Caki2 (cell line): ENCODE measurements around the gene MPP2. TPM values are rescaled to one million over a fixed set of nuclear protein-coding genes. Genes with fewer than 3 reads are reported as not detected.
"Not testable (repeated sequence)": the region's sequence is repeated elsewhere in the genome, so short reads cannot be mapped to it uniquely, and the experiment has no call there.

Experiments used
- DNase-seq: peaks from one replicate; pipeline ENCODE4 v3.0.0-alpha.2; 2015; ENCODE audit warnings: low read depth
- in situ Hi-C: cut with HindIII; loops from 2 replicates; pipeline ENCODE4 v1.10.0; 2016; ENCODE audit warnings: low sequenced_read_pairs, low pct_unique_long_range_greater_than_20kb, mixed read lengths
- total RNA-seq: library from RNA; depleted of rRNA; stranded (reverse); fragments of >200 nt; shearing (Covaris generic); gene quantifications from 2 replicates; pipeline ENCODE4 v1.2.3, GENCODE V29; 2014; ENCODE audit warnings: low replicate concordance

Gene MPP2
- total RNA-seq, 1 experiment from 2014 or later = 4.8 TPM

GRCh38 chr17:43909537-43910231 lies 2.3 kb upstream of the MPP2 start:
- no peak for DNase-seq
- in situ Hi-C loops = no loop called here

- DNase-seq = no peak
- in situ Hi-C loops = no loop called here
These were observed 824 bp upstream of the MPP2 start for GRCh38 chr17:43907998-43908721.

DNA sequence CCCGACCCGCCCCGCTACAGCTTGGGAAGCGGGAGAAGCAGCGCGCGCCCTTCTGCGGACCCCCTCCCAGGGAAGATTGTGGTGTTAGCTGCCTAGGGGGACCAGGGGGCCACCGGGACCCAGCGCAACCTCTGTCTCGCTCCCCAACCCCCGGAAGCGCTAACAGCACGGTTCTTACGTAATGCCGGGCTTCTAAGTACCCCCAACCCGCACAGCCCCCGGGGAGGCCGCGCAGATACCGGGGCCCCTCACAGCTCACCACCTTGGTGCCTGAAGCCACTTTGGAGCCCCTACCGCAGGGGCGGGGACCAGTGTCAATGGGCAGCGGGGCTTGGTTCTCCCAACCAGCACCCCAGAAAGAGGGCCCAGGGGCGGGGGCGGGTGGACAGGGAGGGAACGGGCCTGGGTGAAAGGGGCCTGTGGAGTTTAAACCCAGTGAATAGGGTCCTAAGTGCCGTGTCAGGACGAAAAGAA lies 348 bp downstream of the MPP2 start:
- in situ Hi-C loops = no loop called here
- no peak for DNase-seq

GRCh38 chr17:43905985-43906852 lies 1.1 kb downstream of the MPP2 start:
- in situ Hi-C loops = no loop called here

DNA sequence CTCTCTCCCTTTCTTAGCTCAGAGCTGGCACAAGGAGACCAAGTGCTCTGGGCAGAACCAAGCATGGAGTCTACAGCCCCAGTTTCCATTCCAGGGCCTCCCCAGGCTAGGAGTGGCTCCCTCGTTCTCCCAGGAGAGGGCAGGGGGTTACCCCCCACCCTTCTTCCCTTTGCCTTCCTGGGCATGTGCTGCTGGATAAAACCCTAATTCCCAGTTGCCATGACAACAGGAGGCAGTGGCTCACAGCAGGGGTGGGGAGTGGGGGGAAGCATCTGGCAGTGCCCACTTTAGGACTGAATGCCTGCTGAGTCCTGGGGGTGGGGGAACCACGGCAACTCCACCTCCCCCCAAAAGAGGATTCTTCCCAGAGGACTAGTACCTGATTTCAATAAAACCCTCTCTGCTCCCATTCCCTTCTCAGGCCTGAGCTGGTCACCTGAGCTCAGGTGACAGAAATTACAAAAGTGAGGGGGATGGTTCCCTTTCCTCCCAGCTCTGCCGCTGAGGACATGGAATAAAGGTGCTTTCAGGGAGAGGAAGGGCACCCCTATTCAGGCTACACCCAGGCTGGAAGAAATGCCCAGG lies 1.8 kb downstream of the MPP2 start:
- in situ Hi-C loops = no loop called here
- DNase-seq = no peak

More at GRCh38 chr17:43905985-43906852, 1.1 kb downstream of the MPP2 start:
- DNase-seq = no peak

DNA sequence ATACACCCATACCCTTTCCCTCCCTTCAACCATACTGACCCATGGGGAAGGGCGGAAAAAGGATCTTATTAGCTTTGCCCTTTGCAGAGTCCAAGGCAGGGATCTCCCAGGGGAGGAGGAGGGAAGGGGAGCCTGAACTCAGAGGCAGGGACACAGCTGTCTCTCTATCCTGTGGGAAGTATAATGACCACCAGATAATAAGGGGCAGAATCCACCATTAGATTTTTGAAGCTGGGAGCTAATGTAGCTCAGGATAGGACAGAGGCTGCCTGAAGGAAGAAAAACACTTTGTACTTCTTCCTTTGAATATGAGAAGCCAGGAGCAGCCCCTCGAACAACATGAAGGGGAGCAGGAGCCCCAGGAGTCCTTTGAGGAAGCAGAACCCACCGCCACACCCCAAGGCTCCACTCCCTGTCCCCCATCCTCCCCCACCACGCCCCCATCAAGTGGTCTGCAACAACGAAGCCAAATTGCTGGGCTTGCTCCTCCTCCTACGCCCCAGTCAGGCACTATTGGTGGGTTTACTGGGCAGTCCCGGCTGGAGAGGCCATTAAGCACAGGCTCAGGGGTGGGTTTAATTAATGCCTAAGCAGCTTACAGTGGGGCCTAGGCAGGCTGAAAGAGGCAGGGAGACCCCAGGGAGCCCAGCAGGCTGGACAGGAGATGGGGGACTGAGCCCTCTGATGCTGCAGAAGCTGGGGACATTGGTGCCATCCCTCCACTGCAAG lies 5.3 kb downstream of the MPP2 start:
- no peak for DNase-seq
- in situ Hi-C loops = no loop called here

DNA sequence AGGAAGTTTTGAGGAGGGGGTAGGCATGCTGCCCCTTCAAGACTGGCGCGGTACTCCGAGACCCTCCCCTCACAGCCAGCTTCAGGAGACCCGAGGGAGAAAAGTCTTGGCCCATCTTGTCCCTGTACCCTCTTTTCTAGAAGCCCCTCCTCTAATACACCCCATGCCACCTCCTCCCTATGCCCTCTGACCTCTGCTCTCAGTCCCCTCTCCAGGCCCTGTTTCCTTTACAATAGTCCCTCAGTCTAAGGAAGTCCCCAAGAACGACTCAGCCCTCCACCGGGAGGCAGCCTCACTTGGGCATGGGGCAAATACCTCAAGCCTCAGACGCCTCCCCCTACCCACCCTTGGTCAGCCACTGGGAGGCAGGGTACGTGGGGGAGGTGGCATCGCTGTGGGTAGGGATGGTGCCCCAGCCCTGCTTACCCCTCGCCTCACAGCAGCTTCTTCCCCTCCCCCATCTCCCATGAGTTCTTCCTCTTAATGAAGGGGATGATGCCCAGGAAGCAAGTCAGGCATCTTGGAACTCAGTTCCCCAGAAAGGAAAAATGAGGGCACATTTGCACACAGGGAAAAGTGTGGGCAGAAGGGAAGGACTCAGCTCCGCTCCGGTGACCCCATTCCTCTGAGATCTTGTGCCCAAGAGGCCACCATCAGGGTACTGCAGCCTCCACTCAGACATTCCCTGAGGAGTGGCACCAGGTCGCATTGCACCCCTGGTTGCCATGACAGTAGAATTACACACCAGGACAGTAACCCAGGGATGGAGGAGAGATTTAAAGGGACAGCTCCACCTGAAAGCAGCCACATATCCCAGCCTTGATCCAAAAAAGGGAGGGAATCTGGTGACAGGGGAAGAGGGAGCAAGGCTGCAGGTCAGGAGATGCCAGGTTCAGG lies 6.2 kb downstream of the MPP2 start:
- in situ Hi-C loops = no loop called here
- DNase-seq = peak; percentile 38

- in situ Hi-C loops = no loop called here
- peak; percentile 76 for DNase-seq
These were observed 7.0 kb downstream of the MPP2 start for GRCh38 chr17:43900183-43900857.

GRCh38 chr17:43898446-43898845 lies 8.9 kb downstream of the MPP2 start:
- in situ Hi-C loops = no loop called here

DNA sequence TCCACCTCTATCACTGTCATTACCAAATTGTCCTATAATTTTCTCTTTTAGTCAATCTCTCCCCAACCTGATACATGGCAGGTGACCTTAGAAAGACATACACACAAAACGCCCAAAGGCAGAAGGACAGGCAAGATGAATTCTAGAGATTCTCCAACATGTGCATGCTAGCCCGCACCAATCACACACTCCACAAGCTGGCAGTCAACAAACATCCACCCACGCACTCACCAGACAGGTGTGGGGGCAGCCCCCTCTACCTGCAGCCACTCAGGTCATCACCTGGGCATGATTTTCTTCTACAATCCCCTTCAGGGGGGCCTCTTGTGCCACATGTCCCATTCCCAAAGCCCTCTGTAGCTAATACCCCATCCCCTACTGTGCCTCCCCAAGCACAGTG lies 9.5 kb downstream of the MPP2 start:
- in situ Hi-C loops = no loop called here
- no peak for DNase-seq

More at GRCh38 chr17:43898446-43898845, 8.9 kb downstream of the MPP2 start:
- DNase-seq = no peak

- in situ Hi-C loops, DNase-seq: not testable (repeated sequence)
These were observed 12.8 kb downstream of the MPP2 start for GRCh38 chr17:43894494-43894893.

DNA sequence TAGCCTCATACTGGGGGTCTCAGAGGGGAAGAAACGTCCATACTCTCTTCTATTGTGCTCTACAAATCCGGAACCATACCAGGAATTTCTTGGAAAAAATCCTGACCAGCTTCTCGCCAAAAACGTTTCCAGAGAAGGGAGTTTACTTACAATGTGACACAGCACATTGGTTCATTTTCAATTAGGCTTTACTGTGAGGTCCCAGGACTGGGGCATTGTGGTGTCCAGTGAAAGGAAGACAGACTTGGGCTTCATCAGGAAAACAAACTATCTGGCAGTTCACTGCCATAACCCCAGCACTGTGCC lies 14.7 kb downstream of the MPP2 start:
- in situ Hi-C loops = no loop called here
- DNase-seq = no peak

GRCh38 chr17:43891851-43892646 lies 15.3 kb downstream of the MPP2 start:
- no peak for DNase-seq
- in situ Hi-C loops = no loop called here

GRCh38 chr17:43890240-43890639 lies 17.1 kb downstream of the MPP2 start:
- no peak for DNase-seq
- in situ Hi-C loops = no loop called here

DNA sequence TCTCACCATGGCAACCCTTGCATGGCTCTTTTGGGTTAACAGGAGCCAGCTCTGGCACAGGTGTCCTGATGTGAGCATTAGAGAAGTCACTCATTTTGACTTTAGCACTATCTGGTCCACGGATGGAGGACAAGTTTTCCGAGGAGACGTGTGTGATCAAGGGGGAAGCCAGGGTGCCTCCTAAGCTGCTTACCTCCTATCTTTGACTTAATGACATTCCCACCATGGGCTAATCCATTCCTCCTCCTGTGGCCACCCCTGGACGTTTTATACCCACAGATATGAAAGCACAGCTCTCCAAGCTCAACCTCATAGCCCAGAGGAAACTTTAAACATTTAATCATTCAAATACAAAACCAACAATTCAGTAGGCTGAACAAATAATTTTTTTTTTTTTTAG lies 18.8 kb downstream of the MPP2 start:
- in situ Hi-C loops = no loop called here
- DNase-seq = no peak
